ENCODE measurements around the gene MAPRE3. TPM values are rescaled to one million over a fixed set of nuclear protein-coding genes. Genes with fewer than 3 reads are reported as not detected.

Gene MAPRE3
- total and polyA plus RNA-seq, 5 donors from 2014 or later, result 0.38 to 1.7 (median 0.68) TPM

DNA sequence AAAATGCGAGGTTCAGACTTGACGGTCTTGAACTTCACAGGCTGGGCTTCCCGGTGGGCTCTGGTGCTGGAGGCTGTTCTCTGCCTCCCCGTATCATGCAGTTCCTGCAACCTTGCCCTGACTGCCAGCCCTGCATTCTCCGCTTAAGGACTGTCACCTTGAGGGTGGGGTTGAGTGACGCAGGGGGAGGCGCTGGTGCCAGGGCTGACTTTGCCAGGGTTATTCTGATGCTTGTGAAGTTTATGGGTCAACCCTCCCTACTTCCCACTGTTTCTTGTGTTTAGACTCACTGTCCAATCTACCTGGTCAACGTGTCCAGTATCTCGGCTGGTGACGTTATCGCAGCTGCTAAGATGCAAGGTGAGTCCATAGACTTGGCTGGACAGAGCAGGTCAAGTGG lies 37.5 kb upstream of the MAPRE3 start:
- H3K27ac ChIP-seq (ENCODE audit: insufficient read depth, low read length, poor library complexity, severe bottlenecking), result no peak overlapping the region
- ATAC-seq (ENCODE audit: low read depth in 2 of 2) (no peak), DNase-seq (no peak)
- no peaks in the 10 kb centered on the region for H3K36me3 ChIP-seq (ENCODE audit: control insufficient read depth, insufficient read depth, low read length)
- H3K4me1 ChIP-seq (ENCODE audit: control insufficient read depth, insufficient read depth, low read length, poor library complexity, severe bottlenecking), result no peaks in the 10 kb centered on the region
- Mint-ChIP-seq H3K9me3 (no peaks in the 10 kb centered on the region), H3K27me3 (peaks cover 6% of the 10 kb centered on the region), H3K36me3 (no peaks in the 10 kb centered on the region), H3K27ac (no peak overlapping the region), H3K4me3 (no peak overlapping the region), H3K4me1 (no peaks in the 10 kb centered on the region)
- H3K4me3 ChIP-seq (ENCODE audit: low read depth, low read length), result no peak overlapping the region
- H3K9me3 ChIP-seq (ENCODE audit: control insufficient read depth in 2 of 2, low read length in 2 of 2), result no peaks in the 10 kb centered on the region
- H3K27me3 ChIP-seq (ENCODE audit: control insufficient read depth, insufficient read depth, low read length), result no peaks in the 10 kb centered on the region

DNA sequence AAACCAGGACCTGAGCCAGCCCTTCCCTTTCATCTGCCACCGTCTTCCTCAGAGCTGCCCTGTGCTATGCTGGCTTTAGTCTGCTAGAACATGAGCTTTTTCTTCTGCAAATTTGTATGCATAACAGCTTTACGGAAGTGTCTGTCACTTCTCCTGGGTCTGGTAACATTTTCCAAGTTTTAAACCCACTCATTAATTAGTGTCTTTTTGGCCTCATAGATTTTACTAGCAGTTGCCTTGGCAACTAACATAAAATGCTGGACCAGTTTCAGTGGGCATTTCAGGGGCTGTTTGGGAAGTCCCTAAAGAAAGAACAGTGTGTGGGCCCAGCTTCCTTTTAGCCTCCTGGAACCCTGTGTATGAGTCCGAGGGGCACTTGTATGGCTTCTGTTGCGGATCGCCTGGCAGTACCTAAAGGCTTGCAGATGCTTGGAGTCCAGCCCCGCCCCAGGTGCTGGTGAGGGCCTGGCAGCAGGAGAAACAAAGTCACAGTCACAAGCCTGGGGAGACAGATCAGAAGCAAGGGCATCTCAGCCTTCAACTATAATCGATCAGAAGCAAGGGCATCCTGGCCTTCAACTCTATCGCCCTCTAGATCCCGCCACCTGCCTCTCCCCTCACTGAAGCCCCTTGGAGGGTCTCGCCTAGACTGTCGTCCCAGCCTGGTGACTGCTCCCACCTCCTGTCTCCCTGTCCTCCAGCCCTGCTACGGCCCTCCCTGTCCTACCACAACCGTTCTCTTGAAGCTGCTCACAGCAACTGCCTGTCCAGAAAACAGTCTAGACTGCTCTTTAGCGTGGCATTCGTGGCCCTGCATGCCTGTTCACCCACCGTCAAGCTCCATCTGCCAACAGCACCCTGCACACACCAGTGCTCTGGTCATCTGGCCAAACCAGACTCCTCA lies 36.8 kb upstream of the MAPRE3 start:
- DNase-seq (no peak), ATAC-seq (ENCODE audit: low read depth in 2 of 2) (no peak)
- no peak overlapping the region for H3K4me3 ChIP-seq (ENCODE audit: low read depth, low read length)
- Mint-ChIP-seq H3K27me3 (peaks cover 5% of the 10 kb centered on the region), H3K36me3 (no peaks in the 10 kb centered on the region), H3K27ac (no peak overlapping the region), H3K4me3 (no peak overlapping the region), H3K9me3 (no peaks in the 10 kb centered on the region), H3K4me1 (no peaks in the 10 kb centered on the region)
- H3K36me3 ChIP-seq (ENCODE audit: control insufficient read depth, insufficient read depth, low read length), result no peaks in the 10 kb centered on the region
- no peaks in the 10 kb centered on the region for H3K9me3 ChIP-seq (ENCODE audit: control insufficient read depth in 2 of 2, low read length in 2 of 2)
- no peak overlapping the region for H3K27ac ChIP-seq (ENCODE audit: insufficient read depth, low read length, poor library complexity, severe bottlenecking)
- H3K4me1 ChIP-seq (ENCODE audit: control insufficient read depth, insufficient read depth, low read length, poor library complexity, severe bottlenecking), result no peaks in the 10 kb centered on the region
- H3K27me3 ChIP-seq (ENCODE audit: control insufficient read depth, insufficient read depth, low read length), result no peaks in the 10 kb centered on the region

DNA sequence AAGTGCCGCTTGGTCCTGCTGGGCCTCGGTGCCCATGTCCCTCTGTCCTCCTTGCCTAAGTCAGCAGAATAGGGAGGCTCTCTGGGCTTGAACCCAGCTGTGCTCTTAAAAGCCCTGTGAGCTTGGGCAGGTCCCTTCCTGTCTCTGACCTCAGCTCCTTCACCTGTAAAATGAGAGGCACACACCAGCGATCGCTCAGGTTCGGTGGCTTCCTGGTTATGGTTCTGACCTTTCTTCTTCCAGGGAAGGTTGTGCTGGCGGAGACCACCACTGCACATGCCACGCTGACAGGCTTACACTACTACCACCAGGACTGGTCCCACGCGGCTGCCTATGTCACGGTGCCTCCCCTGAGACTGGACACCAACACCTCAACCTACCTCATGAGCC lies 36.1 kb upstream of the MAPRE3 start:
- Histone ChIP-seq H3K27me3 (ENCODE audit: control insufficient read depth, insufficient read depth, low read length) (no peaks in the 10 kb centered on the region), H3K36me3 (ENCODE audit: control insufficient read depth, insufficient read depth, low read length) (no peaks in the 10 kb centered on the region), H3K27ac (ENCODE audit: insufficient read depth, low read length, poor library complexity, severe bottlenecking) (no peak overlapping the region), H3K4me3 (ENCODE audit: low read depth, low read length) (no peak overlapping the region), H3K9me3 (ENCODE audit: control insufficient read depth in 2 of 2, low read length in 2 of 2) (no peaks in the 10 kb centered on the region), H3K4me1 (ENCODE audit: control insufficient read depth, insufficient read depth, low read length, poor library complexity, severe bottlenecking) (no peaks in the 10 kb centered on the region)
- Mint-ChIP-seq H3K36me3 (no peaks in the 10 kb centered on the region), H3K4me3 (no peak overlapping the region), H3K27ac (no peak overlapping the region), H3K27me3 (peaks cover 5% of the 10 kb centered on the region), H3K4me1 (no peaks in the 10 kb centered on the region), H3K9me3 (no peaks in the 10 kb centered on the region)
- DNase-seq (no peak), ATAC-seq (ENCODE audit: low read depth in 2 of 2) (no peak)

DNA sequence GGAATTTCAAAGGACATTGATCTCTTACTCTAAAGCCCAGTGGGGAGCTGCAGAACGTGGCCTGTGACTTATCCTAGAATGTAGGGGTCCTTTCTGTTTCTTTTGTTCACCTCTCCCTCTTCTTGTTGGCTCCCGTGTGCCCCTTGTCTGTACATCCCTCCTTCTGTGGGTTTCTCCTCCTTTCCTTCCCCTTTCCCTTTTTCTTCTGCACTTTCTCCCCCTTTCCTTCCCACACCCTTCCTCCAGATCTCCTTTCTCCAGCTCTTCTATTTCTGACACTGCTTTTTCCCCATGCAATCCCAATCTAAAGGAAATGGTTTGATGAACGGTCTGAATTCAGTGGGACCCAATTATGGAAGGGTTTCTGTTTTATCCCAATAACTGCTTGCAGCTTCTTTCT lies 35.5 kb upstream of the MAPRE3 start:
- ATAC-seq (ENCODE audit: low read depth in 2 of 2), result no peak
- Mint-ChIP-seq H3K27me3 (peaks cover 5% of the 10 kb centered on the region), H3K36me3 (no peaks in the 10 kb centered on the region), H3K27ac (no peak overlapping the region), H3K9me3 (no peaks in the 10 kb centered on the region), H3K4me3 (no peak overlapping the region), H3K4me1 (no peaks in the 10 kb centered on the region)
- H3K4me3 ChIP-seq (ENCODE audit: low read depth, low read length), result no peak overlapping the region
- no peak for DNase-seq
- H3K27me3 ChIP-seq (ENCODE audit: control insufficient read depth, insufficient read depth, low read length), result no peaks in the 10 kb centered on the region
- H3K9me3 ChIP-seq (ENCODE audit: control insufficient read depth in 2 of 2, low read length in 2 of 2), result no peaks in the 10 kb centered on the region
- H3K27ac ChIP-seq (ENCODE audit: insufficient read depth, low read length, poor library complexity, severe bottlenecking), result no peak overlapping the region
- H3K36me3 ChIP-seq (ENCODE audit: control insufficient read depth, insufficient read depth, low read length), result no peaks in the 10 kb centered on the region
- H3K4me1 ChIP-seq (ENCODE audit: control insufficient read depth, insufficient read depth, low read length, poor library complexity, severe bottlenecking), result no peaks in the 10 kb centered on the region

DNA sequence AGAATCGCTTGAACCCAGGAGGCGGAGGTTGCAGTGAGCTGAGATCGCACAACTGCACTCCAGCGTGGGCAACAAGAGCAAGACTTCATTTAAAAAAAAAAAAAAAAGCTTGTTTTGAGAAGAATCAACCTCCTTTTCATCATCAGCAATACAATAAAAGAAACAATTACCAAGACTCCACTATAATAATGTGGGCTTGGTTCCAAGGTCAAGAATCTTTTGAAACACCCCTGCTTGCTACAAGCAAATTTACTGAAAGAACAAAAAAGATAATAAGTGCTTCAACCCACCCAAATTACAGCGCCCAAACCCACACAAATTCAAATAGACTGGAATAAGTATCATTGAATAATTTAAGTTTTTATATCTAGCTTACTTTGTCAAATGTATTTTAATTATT lies 33.6 kb upstream of the MAPRE3 start:
- Histone ChIP-seq H3K4me1 (ENCODE audit: control insufficient read depth, insufficient read depth, low read length, poor library complexity, severe bottlenecking) (no peaks in the 10 kb centered on the region), H3K36me3 (ENCODE audit: control insufficient read depth, insufficient read depth, low read length) (no peaks in the 10 kb centered on the region), H3K4me3 (ENCODE audit: low read depth, low read length) (no peak overlapping the region), H3K27ac (ENCODE audit: insufficient read depth, low read length, poor library complexity, severe bottlenecking) (no peak overlapping the region), H3K27me3 (ENCODE audit: control insufficient read depth, insufficient read depth, low read length) (no peaks in the 10 kb centered on the region), H3K9me3 (ENCODE audit: control insufficient read depth in 2 of 2, low read length in 2 of 2) (no peaks in the 10 kb centered on the region)
- Mint-ChIP-seq H3K27me3 (peaks cover 10% of the 10 kb centered on the region), H3K4me3 (no peak overlapping the region), H3K36me3 (no peaks in the 10 kb centered on the region), H3K4me1 (no peaks in the 10 kb centered on the region), H3K27ac (no peak overlapping the region), H3K9me3 (no peaks in the 10 kb centered on the region)
- DNase-seq (no peak), ATAC-seq (ENCODE audit: low read depth in 2 of 2) (no peak)

DNA sequence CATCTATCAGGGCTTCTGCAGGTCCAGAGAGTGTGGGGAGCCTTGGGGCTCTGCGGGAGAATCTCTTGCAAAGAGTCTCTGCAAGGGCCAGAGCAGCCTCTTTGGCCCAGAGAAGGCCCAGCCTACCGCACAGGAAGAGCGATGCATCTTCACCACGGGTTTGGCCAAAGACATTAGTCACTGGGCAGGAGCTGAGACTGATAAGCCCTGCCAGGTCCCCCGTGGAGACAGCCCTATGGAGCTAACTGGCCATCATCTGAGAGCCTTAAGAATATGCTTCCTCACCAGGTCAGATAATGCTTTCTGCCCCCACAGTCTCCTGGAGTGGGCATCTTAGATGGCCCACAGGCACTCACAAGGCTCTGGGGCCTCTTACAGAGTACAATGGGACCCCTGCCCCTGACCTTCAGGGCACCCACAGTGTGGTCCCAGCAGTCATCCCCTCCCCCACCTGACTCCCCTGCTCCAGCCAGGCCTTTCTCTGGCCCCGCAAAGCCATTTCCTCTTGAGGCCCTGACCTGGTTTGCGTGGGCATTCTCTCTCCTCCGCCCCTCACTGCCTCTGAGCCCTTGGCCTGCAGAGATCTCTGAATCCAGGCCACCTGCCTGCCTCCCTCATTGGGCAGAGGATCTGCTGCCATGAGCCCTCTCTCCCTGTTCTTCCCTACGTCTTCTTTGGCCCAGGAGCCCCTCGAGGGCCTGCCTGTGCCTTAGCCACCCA lies 31.9 kb upstream of the MAPRE3 start:
- Mint-ChIP-seq H3K4me3 (no peak overlapping the region), H3K4me1 (peaks cover 0 to 4% (median 1%) of the 10 kb centered on the region in 4 donors), H3K9me3 (no peaks in the 10 kb centered on the region), H3K27me3 (peaks cover 14% of the 10 kb centered on the region), H3K36me3 (no peaks in the 10 kb centered on the region), H3K27ac (no peak overlapping the region)
- Histone ChIP-seq H3K36me3 (ENCODE audit: control insufficient read depth, insufficient read depth, low read length) (no peaks in the 10 kb centered on the region), H3K27ac (ENCODE audit: insufficient read depth, low read length, poor library complexity, severe bottlenecking) (no peak overlapping the region), H3K4me3 (ENCODE audit: low read depth, low read length) (no peak overlapping the region), H3K27me3 (ENCODE audit: control insufficient read depth, insufficient read depth, low read length) (no peaks in the 10 kb centered on the region), H3K9me3 (ENCODE audit: control insufficient read depth in 2 of 2, low read length in 2 of 2) (no peaks in the 10 kb centered on the region), H3K4me1 (ENCODE audit: control insufficient read depth, insufficient read depth, low read length, poor library complexity, severe bottlenecking) (no peaks in the 10 kb centered on the region)
- DNase-seq (no peak), ATAC-seq (ENCODE audit: low read depth in 2 of 2) (no peak)

DNA sequence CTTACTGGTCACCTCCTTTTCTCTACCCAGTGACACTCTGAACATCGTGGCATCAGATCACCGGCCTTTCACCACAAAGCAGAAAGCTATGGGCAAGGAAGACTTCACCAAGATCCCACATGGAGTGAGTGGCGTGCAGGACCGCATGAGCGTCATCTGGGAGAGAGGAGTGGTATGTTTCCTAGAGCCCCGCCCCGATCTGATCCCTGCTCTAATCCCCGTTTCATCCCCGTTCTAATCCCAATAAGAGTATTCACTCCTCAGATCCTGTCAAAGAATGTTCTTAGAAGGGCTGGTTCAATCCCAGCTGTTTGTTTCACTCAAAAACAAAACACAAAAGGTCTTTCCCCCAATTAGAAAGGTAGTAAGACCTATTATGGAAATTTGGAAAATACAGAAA lies 30.4 kb upstream of the MAPRE3 start:
- H3K4me3 Mint-ChIP-seq, result no peak overlapping the region
- no peak overlapping the region for H3K27ac Mint-ChIP-seq
- H3K36me3 ChIP-seq (ENCODE audit: control insufficient read depth, insufficient read depth, low read length), result no peaks in the 10 kb centered on the region
- ATAC-seq (ENCODE audit: low read depth in 2 of 2) (no peak), DNase-seq (no peak)
- H3K27me3 ChIP-seq (ENCODE audit: control insufficient read depth, insufficient read depth, low read length), result no peaks in the 10 kb centered on the region
- H3K4me1 Mint-ChIP-seq, result peaks cover 0 to 4% (median 1%) of the 10 kb centered on the region in 4 donors
- H3K36me3 Mint-ChIP-seq, result no peaks in the 10 kb centered on the region
- H3K27me3 Mint-ChIP-seq, result peaks cover 11% of the 10 kb centered on the region
- H3K9me3 ChIP-seq (ENCODE audit: control insufficient read depth in 2 of 2, low read length in 2 of 2), result no peaks in the 10 kb centered on the region
- H3K4me3 ChIP-seq (ENCODE audit: low read depth, low read length), result no peak overlapping the region
- H3K27ac ChIP-seq (ENCODE audit: insufficient read depth, low read length, poor library complexity, severe bottlenecking), result no peak overlapping the region
- no peaks in the 10 kb centered on the region for H3K4me1 ChIP-seq (ENCODE audit: control insufficient read depth, insufficient read depth, low read length, poor library complexity, severe bottlenecking)
- H3K9me3 Mint-ChIP-seq, result no peaks in the 10 kb centered on the region
